Dedifferentiated amniotic fluid mesenchymal stem cell (primary cell): ENCODE results near the gene TNIP2.

Source experiments
- DNase-seq: peaks from one replicate; pipeline ENCODE4 v3.0.0-alpha.2; 2016; ENCODE audit errors: extremely low spot score

Gene TNIP2

GRCh38 chr4:2721586-2721985 lies 34.5 kb downstream of the TNIP2 start:
- DNase-seq, result no peak

DNA sequence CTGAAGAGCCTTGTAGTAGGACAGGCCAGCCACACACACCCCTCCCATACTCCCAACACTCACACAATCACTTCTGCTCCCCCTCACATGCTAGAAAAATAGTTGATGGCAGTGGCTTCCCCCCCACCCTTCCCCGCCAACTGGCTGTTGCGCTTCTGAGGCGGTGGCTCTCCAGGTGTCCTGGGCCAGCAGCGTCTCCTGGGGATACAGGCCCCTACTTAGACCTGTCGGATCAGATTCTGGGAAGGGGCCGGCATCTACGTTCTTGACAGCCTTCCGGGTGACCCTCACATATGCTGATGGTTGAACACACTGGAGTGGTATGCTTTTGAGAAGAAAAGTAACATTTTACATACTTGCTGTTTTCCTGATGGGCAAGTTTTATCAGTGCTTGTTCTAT lies 39.9 kb downstream of the TNIP2 start:
- no peak for DNase-seq

- no peak for DNase-seq
Observed at GRCh38 chr4:2715426-2715825, 40.7 kb downstream of the TNIP2 start.

- no peak for DNase-seq
Observed at GRCh38 chr4:2714918-2715317, 41.2 kb downstream of the TNIP2 start.

- DNase-seq, result no peak
Observed at GRCh38 chr4:2714061-2714770, 41.9 kb downstream of the TNIP2 start.

GRCh38 chr4:2713337-2713736 lies 42.8 kb downstream of the TNIP2 start:
- DNase-seq, result no peak

- DNase-seq, result no peak
Observed at GRCh38 chr4:2712261-2712842, 43.8 kb downstream of the TNIP2 start.

DNA sequence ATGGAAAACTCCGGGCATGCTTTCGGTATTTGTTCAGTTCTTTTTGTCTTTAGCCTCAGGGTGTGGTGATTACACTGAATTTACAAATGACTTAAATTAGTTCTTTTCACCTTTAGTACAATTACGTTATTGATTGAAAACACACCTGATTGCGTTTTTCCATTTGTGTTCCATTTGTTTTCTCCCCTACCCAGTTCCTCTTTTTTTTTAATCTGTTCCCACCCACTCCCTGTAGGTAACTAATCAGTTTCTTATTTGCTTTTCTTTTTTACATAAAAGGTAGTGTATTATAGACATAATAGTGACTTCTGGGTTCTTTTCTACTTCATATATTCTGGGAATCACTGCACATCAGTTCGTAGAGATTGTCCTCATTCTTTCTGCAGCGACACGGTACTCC lies 53.4 kb downstream of the TNIP2 start:
- DNase-seq, result no peak

DNA sequence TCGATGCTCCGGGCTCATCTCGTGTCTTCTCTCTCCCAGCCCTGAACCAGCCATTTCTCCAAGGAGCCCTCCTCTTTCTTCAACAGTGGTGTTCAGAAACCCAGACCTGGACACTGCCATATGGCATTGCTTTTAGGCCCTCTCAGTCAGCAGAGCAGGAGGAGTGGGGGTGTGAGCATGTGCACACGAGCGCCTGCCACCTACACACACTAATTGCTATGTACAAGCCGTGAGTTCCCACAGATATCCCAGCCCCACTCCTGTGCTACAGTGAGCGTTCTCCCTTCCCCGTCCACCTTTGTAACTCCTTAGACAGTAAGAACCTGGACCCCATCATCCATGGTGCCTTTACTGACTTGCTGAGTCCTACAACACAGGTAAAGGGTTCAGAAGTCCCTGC lies 53.8 kb downstream of the TNIP2 start:
- DNase-seq, result no peak

DNA sequence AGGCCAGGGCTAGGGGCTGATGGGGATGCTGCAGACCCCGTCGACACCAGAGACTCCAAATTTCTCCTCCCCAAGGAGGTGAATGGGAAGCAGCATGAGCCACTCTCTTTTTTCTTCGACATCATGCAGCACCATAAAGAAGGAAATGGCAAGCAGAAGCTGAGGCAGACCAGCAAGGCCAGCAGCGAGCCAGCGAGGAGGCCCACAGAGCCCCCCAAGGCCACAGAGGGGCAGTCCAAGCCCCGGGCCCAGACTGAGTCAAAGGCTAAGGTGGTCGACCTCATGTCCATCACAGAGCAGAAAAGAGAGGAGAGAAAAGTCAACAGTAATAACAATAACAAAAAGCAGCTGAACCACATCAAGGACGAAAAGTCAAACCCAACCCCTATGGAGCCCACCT lies 56.1 kb downstream of the TNIP2 start:
- no peak for DNase-seq

DNA sequence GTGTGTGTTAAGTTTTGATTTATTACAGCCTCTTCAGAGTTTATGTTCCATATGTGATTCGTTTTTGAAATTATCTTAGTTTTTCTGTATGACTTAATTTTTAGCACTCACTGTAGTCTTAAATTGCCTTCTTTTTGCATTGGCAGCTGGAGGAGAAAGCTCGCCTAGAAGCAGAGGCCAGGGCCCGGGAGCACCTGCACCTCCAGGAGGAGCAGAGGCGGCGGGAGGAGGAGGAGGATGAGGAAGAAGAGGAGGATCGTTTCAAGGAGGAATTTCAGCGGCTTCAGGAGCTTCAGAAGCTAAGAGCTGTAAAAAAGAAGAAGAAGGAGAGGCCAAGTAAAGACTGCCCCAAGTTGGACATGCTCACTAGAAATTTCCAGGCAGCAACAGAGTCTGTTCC lies 56.6 kb downstream of the TNIP2 start:
- DNase-seq, result no peak

DNA sequence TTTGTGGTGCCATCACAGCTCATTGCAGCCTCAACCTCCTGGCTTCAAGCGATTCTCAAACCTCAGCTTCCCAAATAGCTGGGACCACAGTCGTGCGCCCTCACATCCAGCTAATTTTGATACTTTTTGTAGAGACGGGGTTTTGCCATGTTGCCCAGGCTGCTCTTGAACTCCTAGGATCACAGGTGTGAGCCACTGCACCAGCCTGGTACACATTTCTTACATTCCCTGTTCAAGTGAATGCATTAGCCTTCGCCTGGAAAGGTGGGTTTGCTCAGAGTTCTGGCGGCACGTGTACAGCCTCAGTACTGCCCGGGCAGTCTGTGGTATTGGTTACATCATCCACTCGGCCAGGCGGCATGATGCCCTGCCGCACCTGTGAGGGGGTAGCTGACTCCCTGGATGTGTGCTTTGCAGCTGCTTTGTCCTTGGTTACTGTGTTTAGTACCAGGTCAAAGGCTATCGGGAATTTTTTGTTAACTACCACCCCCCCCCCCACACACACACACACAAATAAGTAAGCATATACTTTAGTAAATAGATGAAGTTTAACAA lies 57.1 kb downstream of the TNIP2 start:
- no peak for DNase-seq

GRCh38 chr4:2698504-2698903 lies 57.6 kb downstream of the TNIP2 start:
- DNase-seq, result no peak

DNA sequence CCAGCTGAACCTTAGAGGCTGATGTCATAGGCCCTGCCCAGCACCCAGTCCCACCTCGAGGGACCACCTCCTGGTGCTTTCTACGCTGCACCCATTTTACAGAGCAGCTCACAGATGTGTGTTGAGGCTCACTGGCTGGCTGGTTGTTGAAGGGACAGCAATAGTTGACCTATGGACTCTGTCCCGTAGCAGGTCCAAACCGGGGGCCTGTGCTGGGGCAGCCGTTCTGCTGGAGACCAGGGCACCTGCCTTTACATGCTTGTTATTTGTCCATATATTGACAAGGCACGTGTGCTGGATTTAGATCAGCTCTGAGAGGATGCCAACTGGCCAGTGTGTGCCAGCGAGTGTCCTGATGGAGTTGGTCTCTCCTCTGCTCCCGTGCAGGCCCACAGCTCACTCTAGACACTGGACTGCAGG lies 58.1 kb downstream of the TNIP2 start:
- DNase-seq, result no peak

DNA sequence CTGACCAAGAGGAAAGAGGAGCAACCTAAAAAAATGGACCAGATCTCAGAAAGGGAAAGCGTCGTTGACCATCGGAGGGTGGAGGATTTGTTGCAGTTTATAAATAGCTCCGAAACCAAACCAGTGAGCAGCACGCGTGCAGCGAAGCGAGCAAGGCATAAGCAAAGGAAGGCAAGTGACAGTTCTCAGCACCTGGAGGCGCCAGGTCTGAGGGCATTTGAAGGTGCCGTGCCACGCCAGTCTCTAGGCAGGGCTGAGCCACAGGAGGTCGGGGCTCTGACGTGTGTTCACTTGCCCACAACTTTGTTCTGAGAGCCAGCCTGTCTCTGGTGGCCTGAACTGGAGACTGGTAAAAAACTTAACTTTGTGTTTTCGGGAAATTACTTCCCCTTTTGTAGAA lies 59.7 kb downstream of the TNIP2 start:
- no peak for DNase-seq

- no peak for DNase-seq
Observed at GRCh38 chr4:2695346-2696060, 60.6 kb downstream of the TNIP2 start.

GRCh38 chr4:2694691-2695090 lies 61.4 kb downstream of the TNIP2 start:
- no peak for DNase-seq

GRCh38 chr4:2691952-2692435 lies 64.1 kb downstream of the TNIP2 start:
- no peak for DNase-seq
